GM21576 (cell line): ENCODE measurements around the gene NRSN1.

Source experiments
- ATAC-seq: cut with Tn5 transposase; IDR thresholded peaks from one replicate; pipeline ENCODE4 v1.9.1; 2021; ENCODE audit warnings: mild to moderate bottlenecking, moderate library complexity; ENCODE audit not compliant: unreplicated experiment

Gene NRSN1, protein sequence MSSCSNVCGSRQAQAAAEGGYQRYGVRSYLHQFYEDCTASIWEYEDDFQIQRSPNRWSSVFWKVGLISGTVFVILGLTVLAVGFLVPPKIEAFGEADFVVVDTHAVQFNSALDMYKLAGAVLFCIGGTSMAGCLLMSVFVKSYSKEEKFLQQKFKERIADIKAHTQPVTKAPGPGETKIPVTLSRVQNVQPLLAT

DNA sequence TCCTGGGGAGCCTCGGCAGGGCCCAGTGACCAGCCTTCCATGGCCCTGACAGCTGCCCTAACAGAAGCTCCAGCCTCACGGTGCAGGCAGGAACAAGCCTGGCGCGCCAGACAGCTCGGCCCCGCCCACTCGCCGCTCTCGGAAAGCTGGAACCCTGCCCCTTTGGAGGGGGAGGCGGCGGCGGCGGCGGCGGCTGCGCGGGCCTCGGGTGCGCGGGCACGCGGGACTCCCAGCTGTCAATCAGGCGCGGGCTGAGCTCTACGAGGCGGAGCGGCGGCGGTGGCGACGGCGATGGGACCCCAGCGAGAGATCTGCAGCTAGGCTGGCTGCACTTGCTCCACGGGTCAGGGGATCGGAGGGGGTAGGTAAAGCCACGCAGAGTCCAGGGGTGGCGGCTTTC is at the start of gene NRSN1:
Gene NRSN1 (plus strand): TSS at position 236 of the 400 bp plus-strand sequence. CDS start 8,113 bp downstream, outside the sequence.
- ATAC-seq = no peak

DNA sequence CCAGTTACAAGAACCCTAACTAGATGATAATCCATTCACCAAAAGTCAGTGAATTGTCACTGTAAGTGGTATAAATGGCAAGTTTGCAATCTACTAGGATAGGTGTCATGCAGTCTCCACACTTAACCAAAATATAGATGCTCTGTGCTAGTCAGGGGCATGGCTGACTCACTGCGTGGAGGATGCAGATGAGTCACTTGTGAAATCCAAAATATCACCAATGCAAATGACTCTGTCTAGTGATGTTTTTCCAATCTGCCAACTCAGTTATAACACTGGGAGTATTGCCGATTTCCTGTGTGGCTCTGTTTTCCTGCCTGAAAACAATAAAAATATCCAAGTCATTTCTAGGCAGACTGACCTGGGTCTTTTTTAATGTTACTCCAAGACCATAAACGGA is 47.8 kb upstream of the NRSN1 start:
- ATAC-seq = no peak

DNA sequence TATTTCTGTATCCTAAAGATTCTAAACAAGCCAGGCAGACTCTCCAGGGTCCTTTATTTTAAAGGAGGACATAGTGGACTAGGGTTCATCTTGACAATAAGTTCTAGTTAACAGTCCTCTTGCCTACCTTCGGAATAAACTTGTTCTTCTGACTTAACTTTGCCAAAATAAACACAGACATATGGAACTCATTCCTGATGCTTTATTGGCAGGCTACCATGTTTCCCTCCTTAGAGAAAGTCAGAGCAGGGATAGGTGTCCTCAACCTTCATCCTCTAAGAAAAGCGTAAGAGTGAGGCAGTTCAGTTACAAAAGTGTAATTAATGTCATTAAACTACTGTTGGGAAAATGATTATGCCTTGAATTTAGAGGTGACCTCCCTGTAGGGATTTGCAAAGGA is 46.9 kb upstream of the NRSN1 start:
- no peak for ATAC-seq

DNA sequence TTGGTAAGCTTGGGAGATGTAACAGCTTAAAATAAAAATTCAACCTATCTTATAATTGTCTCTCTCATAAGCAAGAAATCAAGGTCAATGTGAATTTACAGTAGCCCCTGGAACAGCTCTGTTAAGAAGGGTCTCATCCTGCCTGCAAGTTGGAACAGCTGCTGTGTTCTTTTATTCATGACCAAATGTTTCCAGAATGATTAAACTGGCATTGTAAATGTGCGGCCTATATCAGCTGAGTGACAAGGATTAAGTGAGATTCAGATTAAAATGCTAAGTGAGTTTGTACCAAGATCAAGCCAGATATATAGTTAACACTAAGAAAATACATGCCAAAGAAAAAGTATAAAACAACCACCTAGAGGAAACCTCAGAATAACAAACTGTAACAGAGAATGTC is 45.3 kb upstream of the NRSN1 start:
- ATAC-seq = no peak

DNA sequence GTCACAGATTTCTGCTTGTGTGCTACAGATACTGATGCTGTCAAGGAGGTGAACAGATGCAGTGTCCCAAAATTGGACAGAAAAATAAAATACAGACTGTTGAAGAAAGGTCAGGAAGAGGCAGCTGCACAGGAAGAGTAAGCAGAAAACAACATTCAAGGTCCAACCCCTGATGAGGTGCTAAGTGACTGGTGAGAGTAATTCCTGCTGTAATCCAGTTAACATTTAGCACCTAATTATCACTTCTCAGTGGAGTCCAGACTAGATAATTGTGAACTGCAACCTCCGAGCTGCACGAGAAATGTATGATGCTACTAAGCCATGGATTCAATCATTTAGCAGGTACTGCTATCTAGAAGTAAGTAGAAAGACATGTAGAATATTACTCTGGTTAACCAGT is 36.3 kb upstream of the NRSN1 start:
- no peak for ATAC-seq

DNA sequence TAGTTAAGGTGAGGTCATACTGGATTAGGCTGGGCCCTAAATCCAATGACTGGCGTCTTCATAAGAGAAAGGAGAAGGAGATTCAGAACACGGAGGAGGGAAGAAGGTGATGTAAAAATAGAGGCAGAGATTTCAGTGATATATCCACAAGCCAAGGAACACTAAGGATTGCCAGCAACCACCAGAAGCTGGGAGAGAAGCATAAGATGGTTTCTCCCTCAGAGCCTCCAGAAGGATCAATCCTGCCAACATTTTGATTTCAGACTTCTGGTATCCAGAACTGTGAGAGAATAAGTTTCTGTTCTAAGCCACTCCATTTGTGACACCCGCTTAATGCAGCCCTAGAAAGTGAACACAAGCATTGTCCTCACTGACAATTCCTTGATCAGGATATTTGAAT is 33.6 kb upstream of the NRSN1 start:
- no peak for ATAC-seq

DNA sequence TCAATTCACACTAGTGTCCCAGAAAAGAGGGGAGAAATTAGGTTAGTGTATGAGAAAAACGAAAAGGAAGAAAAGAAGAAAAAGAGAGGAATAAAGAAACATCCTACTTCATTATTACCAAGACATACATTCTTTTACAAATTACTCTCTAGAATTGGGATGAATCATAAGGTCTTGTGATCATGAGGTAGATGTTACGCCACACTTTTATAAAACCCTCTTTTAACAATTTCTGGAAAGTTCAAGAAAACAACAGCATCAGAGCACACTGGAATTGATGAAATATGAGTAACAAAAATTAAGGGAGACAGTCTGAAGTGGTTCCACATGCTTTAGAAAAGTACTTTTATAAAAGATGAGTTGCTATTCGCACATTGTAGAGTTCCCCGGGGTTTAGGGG is 32.6 kb upstream of the NRSN1 start:
- ATAC-seq = no peak

DNA sequence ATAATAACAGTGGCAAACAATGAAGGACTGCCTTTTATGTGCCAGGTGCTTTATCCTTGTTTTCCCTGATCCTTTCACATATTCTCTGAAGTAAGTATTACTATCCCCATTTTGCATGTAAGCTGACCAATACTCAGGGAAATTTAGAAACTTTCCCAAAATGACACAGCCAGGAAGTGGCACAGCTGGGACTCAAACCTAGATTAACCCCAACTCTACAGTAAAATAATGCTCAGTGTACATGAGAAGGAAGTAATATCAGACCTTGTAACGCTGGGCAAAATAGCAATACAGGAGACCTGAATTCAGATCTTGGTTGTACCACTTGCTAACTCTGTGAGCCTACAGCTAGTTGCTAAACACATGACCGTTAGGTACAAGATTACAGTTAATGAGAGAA is 26.8 kb upstream of the NRSN1 start:
- no peak for ATAC-seq

DNA sequence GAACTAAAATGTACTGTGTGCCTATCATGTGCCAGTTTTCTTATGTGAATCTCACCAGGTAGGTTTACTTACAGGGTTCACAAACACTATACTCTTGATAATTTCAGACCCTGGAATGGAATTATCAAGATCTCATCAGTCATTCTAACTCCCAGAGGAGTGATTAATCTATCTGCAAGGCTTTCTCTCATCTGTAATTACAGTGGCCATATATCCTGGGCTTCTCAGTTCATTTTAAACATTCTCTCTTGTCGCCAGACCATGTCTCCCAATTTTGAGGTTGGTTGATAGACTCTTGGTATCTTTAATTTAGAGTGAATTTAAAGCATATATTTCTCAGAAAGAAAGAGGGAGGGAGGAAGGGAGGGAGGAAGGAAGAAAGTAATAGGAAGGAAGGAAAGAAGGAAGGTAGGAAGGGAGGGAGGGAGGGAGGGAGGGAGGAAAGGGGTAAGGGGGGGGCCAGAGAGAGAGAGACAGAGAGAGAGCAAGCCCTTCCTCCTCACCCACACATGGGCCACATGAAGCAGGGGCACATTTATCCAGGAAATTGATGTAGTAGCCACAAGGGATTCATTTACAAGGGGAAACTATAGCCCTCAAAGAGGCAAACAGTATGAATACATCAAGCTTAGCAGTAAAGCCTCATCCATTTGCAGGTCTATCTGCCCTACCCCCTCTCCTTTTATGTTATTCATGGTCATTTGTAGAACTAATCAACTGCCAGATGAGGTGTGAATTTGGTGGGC is 25.8 kb upstream of the NRSN1 start:
- ATAC-seq = no peak

DNA sequence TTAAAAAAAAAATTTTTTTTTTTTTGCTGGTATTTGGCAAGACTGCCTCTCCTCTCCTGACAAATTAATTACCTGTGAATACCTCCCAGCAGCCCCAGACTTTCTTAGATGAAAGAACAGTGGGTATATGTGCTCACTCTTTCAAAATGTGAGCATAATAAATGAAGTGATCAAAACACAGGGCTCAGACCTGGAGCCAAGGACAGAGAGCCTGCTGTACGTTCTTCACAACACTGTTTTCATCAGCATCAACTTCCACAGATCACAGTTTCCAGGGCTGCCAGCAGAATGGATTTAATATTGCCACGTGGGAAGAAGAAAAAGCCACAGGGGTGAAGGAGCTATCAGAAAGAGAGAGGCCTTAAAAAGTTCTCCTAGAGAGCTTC is 25.3 kb upstream of the NRSN1 start:
- ATAC-seq = no peak

DNA sequence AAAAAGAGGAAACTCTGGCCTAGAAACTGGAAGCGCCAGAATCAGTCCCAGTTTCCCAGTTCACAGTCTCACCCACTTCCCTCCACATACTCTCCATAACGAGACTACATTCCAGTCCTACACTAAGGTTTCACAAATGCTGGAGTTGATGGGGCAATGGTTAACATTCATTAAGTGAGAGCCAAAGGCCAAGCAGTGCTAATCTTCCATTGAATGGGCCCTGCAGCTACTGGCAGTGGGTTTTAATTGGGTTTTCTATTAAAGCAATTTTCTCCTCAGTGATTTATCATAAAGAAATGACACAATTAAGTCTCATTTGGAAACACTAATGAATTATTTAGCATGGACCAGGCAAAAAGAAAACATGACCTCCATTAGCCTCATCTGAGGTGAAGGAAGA is 20.8 kb upstream of the NRSN1 start:
- ATAC-seq = no peak

DNA sequence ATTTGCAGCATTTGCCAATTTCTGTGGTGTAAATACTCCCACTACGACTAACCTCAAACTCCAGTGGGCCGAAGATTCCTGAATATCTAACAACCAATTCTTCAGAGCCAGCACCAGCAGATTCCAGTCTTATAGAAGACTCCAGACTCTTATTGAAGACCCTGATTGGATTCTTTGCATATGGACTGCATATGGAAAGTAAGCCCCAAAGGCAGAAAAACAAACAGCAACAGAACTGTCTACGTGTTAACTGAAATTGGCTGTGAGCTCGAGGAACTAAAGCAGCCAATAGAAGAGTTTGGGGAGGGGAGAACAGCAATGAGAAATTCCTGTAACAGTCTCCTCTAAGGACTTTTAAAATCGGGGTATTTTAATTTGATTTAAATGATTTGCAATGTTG is 19.7 kb upstream of the NRSN1 start:
- ATAC-seq = no peak

DNA sequence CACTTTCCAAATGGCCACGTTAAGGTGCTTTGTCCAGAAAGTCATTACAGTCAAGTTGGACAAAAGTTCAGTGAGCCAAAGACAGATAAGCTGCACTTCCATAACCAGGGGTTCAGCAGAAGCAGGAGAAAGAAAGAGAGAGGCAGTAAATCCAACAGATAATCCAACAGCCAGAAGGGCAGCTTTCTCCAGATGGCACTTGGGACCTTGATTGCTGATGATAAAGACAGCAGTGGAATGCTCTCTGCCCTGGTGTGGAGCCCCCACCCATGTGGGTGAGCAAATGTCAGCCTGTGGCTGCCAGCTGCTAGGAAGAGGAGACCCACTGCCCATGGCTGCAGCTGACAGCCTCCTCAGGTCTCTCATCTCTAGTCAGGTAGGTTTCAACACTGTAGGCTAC is 18.7 kb upstream of the NRSN1 start:
- ATAC-seq = no peak

DNA sequence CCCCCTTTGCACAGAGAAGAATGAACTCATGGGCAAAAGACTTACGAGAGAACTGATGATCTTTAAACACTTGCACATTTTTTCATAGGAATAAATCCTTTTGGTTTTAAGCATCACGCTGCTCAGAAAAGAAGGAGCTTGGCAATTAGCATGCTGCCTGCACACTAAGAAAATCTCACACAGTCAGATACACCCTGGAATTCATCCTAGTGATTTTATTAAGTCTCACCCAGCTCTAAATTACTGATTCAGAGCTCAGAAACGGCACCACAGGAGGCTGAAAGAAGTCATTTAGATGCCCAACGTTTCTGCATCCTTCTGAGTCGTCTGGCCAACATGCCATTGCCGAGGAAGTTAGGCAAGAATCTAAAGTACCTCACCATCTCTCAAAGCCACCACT is 18.0 kb upstream of the NRSN1 start:
- no peak for ATAC-seq

DNA sequence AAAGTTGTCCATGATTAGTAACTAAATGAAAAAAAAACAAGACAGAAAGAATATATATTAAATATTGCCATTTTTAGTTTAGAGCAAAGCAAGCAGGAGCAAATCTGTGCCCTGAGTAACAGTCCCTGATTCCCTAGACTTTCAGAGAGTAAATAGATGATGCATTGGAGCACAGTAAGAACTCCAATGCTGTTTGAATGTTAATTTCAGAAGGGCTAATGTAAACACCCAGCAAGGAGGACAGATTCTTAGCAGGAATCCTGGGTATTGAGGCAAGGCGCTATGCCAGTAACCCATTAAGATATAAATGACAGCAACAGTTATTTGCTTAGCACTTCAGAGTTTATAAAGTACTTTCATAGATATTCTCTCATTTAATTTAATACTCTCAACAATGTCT is 15.6 kb upstream of the NRSN1 start:
- ATAC-seq = no peak

DNA sequence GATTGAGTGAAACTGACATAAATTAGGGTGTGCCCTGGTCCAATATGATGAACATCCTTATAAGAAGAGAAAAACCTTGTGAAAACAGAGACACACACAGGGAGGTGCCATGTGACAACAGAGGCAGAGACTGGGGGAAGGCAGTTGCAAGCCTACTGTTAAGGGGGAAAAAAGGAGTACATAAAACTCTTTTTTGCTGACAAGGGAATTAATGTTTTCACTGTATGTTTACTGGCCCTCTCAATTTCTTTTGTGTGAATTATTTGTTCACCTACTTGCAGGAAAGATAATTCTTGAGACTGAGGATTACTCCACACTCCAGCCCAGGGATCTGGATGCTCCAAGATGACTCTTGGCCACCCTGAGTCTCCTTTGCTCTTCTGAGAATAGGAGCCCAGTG is 12.1 kb upstream of the NRSN1 start:
- no peak for ATAC-seq

DNA sequence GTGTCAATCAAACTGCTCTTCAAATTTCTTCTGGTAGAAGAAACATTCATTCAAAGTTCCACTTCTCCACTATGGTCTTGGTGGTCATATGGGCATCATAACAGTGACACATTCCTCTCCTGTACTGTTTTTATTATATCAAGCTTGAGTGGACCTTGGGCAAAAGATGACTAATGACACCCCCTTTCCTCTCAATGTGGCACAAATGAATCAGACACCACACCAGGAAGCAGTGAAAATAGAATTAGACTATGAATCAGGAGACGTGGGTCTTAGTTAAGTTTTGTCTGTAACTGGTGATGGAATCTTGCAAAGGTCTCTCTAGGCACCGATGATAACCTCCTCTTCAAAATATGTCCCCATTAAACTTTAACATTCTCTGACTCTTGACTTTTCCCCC is 9.0 kb upstream of the NRSN1 start:
- ATAC-seq = no peak

DNA sequence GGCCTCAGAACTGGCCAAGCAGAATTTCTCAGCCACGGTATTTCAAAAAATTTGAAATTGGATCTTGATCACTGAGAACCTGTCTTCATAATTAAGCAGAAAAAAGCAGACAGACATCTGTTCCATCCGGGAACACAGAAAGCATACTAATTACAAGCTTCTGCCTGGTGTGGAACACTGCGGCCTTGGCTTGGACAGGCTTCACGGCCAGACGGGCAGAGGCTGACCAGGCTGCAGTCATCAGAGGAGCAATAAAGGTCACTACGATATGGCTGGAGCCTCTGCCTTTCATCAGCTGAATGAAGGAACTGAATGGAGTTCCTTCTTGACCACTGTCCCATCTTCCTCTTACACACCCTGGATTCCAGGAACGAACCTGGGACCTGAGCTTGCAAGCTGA is 3.9 kb upstream of the NRSN1 start:
- no peak for ATAC-seq

DNA sequence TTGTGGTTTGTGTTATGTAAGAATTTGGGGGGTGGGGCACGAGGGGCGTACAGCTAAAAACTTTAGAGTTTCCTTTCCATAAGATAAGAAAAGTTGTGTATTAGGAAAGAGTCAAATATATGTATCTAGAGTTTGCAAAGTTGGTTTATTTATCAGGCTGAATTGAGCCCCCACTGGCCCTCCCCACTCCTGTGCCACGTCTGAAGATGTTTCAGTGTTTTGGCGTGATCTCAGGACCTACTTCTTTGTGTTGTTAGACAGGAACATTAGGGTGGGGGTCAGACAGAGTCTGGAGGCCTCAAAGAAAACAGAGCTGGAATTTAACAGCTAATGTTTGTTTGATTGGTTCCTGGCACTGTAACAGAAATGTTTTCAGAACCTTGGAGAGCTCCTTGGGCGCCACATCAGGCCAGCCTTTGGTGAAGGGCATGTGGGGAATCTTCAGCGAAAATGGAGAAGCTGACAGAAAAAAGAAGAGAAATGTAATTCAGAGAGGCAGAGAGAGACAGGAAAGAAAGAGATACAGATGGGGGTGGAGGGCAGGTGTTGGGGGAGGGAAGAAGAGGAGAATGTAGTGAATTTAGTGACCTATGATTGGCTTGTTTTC is 674 bp downstream of the NRSN1 start:
- peak; percentile 63 for ATAC-seq

DNA sequence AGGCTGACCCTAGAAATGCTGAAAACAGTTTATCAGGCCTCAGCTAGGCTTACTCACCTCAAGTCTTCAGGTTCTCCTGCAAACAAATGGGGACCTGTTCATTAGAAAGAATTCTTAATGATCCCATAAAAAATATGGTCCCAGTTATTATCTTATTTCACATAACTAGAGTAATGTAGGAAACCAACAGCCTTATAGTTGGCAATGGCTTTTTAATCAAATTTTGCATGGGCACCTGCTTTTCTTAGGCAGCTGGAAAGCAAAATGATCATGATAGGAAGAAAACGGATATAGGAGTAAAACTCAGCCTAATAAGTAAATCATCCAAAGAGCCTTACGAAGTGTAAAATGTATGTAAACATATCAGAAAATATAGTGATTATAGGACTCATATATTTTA is 1.3 kb downstream of the NRSN1 start:
- ATAC-seq = no peak

DNA sequence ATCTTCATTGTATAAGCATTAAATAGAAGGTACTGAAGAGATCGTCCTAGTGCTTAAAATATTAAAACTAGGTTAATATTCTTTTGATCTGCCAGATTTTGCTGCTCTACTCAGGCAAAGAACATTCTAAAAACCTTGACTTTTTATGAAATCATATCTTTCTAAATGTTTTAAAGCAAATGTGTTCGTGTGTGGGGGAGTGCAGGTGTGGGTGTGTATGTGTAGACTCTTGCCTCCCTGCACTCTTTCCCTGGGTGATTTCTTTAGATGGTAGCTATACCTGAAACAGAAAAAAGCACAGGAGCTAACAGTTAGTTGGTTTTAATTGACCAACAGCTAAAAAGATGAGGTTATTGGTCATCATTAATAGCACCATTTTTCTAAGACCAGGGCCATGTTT is 5.7 kb downstream of the NRSN1 start:
- ATAC-seq = no peak

DNA sequence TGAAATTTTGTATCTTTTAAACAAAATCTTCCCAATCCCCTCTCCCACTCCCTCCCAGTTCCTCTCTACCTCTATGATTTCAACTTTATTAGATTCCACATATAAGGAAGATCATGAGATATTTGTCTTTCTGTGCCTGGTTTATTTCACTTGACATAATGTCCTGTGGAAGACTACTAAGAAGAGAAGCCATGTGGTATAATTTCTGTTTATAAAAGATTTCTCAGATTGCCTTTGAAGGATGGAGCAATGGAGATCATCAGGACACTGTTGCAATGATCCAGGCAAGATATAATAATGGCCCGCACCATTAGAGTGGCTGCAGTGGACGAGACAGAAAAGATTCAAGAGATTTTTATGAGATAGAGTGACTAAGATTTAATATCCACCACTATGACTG is 13.1 kb downstream of the NRSN1 start:
- no peak for ATAC-seq

DNA sequence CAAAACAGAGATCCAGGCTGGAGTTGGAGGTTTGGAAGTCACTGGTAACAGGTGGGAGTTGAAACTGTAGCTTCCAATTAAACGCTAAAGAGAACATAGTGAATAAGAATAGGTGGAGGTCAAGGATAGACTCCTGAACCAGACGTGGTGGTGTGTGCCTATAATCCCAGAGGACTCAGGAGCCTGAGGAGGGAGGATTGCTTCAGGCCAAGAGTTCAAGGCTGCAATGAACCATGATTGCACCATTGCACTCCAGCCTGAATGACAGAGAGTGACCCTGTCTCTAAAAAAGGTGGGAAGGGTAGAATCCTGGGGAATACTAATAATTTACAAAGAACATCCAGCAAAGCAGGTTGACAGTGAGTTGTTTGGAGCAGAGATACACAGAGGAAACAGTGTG is 13.6 kb downstream of the NRSN1 start:
- ATAC-seq = no peak
